K562 (cell line): ENCODE measurements around the gene PTPN18. TPM values are rescaled to one million over a fixed set of nuclear protein-coding genes. Genes with fewer than 3 reads are reported as not detected.
A peak's percentile ranks its signal among the peaks of the same experiment; 100 is the strongest.

Experiments
- CTBP1 ChIP-seq: fragments of 450-650 bp; IDR thresholded peaks from 2 replicates; pipeline ENCODE4 v1.6.1; 2016; ENCODE audit warnings: borderline replicate concordance
- GTF2E2 ChIP-seq: fragments of 200-800 bp; sonication (Bioruptor generic); IDR thresholded peaks from 2 replicates; pipeline ENCODE4 v1.6.1; 2016; ENCODE audit warnings: missing genetic modification characterization, missing compliant biosample characterization
- MCM2 ChIP-seq: fragments of 450-650 bp; IDR thresholded peaks from 2 replicates; pipeline ENCODE4 v1.6.1; 2017; ENCODE audit warnings: low read depth, mild to moderate bottlenecking
- MCM3 ChIP-seq: fragments of 450-650 bp; IDR thresholded peaks from 2 replicates; pipeline ENCODE4 v1.6.1; 2016
- MGA ChIP-seq: fragments of 450-650 bp; IDR thresholded peaks from 2 replicates; pipeline ENCODE4 v1.6.1; 2016; ENCODE audit warnings: mild to moderate bottlenecking, moderate library complexity
- NELFE ChIP-seq: IDR thresholded peaks from 2 replicates; pipeline ENCODE4 v1.6.1; 2011; ENCODE audit warnings: mild to moderate bottlenecking; ENCODE audit not compliant: insufficient read depth, insufficient read length
- NR1H2 ChIP-seq: sonication (generic); formaldehyde crosslinking; IDR thresholded peaks from 2 replicates; pipeline ENCODE4 v1.4.0; 2020; ENCODE audit warnings: mild to moderate bottlenecking, missing genetic modification reagents
- PHB2 ChIP-seq: fragments of 450-650 bp; IDR thresholded peaks from 2 replicates; pipeline ENCODE4 v1.6.1; 2017; ENCODE audit warnings: low read depth
- PHTF2 ChIP-seq: fragments of 250-450 bp; sonication (Bioruptor Pico); IDR thresholded peaks from 2 replicates; pipeline ENCODE4 v1.5.0; 2021; ENCODE audit warnings: mild to moderate bottlenecking
- SMC3 ChIP-seq: conservative IDR thresholded peaks from 2 replicates; pipeline ENCODE4 v1.6.1; 2011; ENCODE audit warnings: low read depth, low read length, improper control_type of control experiment; ENCODE audit not compliant: insufficient read depth
- TAL1 ChIP-seq: fragments of 450-650 bp; IDR thresholded peaks from 2 replicates; pipeline ENCODE4 v1.6.1; 2016; ENCODE audit warnings: mild to moderate bottlenecking
- THAP7 ChIP-seq: fragments of 250-450 bp; sonication (Bioruptor Pico); IDR thresholded peaks from 2 replicates; pipeline ENCODE4 v1.5.0; 2021
- U2AF2 ChIP-seq: fragments of 200-400 bp; formaldehyde crosslinking; optimal IDR thresholded peaks from 2 replicates; pipeline ENCODE3; 2017; ENCODE audit warnings: low read depth, mild to moderate bottlenecking, low read length
- WHSC1 ChIP-seq: IDR thresholded peaks from one replicate; pipeline ENCODE4 v1.6.1; 2012; ENCODE audit warnings: low read length, control low read depth, inconsistent platforms
- ZC3H8 ChIP-seq: fragments of 450-650 bp; IDR thresholded peaks from 2 replicates; pipeline ENCODE4 v1.6.1; 2017
- ZNF124 ChIP-seq: sonication (generic); formaldehyde crosslinking; IDR thresholded peaks from 2 replicates; pipeline ENCODE4 v1.8.1; 2022; ENCODE audit warnings: missing genetic modification reagents
- ZNF253 ChIP-seq: fragments of 250-450 bp; sonication (Bioruptor Pico); conservative IDR thresholded peaks from 2 replicates; pipeline ENCODE4 v1.6.1; 2021; ENCODE audit warnings: mild to moderate bottlenecking
- ZNF644 ChIP-seq: fragments of 200-800 bp; sonication (Bioruptor generic); IDR thresholded peaks from 2 replicates; pipeline ENCODE4 v1.6.1; 2016; ENCODE audit warnings: low read depth, missing genetic modification characterization, missing compliant biosample characterization
- ZNF79 ChIP-seq: fragments of 250-450 bp; sonication (Bioruptor Pico); IDR thresholded peaks from 2 replicates; pipeline ENCODE4 v1.4.0; 2020; ENCODE audit warnings: low read depth, mild to moderate bottlenecking, moderate library complexity
- polyA plus RNA-seq, 8 experiments: library from polyadenylated mRNA; depleted of rRNA in 4 of 8; stranded (reverse) in 5 of 8; unstranded in 3 of 8; fragments of >200 nt; fragmentation: Nextera tagmentation in 2 of 8; fragmentation: Illumina TruSeq in 1 of 8; extraction: Ambion mirVana in 2 of 8; extraction: Trizol in 1 of 8; gene quantifications; 2 replicates each; pipeline versions ENCODE4 v1.2.1 to v1.2.3, GENCODE V29; 2011 to 2014; ENCODE audit warnings: inconsistent platforms in 1 of 8, missing spikeins in 1 of 8
- total RNA-seq, 7 experiments: library from RNA; depleted of rRNA in 6 of 7; stranded (reverse); fragments of >200 nt in 6 of 7; fragmentation: Illumina TruSeq in 2 of 7; extraction: Trizol in 2 of 7; gene quantifications; 2 replicates each; pipeline versions ENCODE4 v1.2.1 to v1.2.3, GENCODE V29; 2011 to 2021; ENCODE audit warnings: low replicate concordance in 1 of 7

PTPN18 gene
- total and polyA plus RNA-seq, 9 of the 15 experiments (the other 6 are each of a cell fraction or from before 2014, with no cell fraction given): 11.6 to 90.7 (median 49.6) TPM

GRCh38 chr2:130372055-130372832 is 16.4 kb downstream of the PTPN18 start (continued):
- TF ChIP-seq MGA: peak; percentile 81
- TF ChIP-seq NR1H2 (CRISPR knock-in tag): peak; percentile 85; the same call in 1 of the 2 replicates
- TF ChIP-seq NELFE: no peak
- TF ChIP-seq MCM2: no peak
- no peak for TF ChIP-seq ZNF79
- no peak for TF ChIP-seq WHSC1
- TF ChIP-seq THAP7: no peak
- no peak for TF ChIP-seq ZNF124
- no peak for TF ChIP-seq PHTF2
- TF ChIP-seq U2AF2: no peak
- no peak for TF ChIP-seq MCM3
- peak; percentile 96 for TF ChIP-seq CTBP1
- TF ChIP-seq TAL1: no peak
- peak; percentile 49 for TF ChIP-seq SMC3
- TF ChIP-seq ZC3H8: no peak
- no peak for TF ChIP-seq ZNF253 (CRISPR knock-in tag)
- TF ChIP-seq GTF2E2 (tag): peak; percentile 66; the same call in 1 of the 2 replicates
- TF ChIP-seq ZNF644: no peak
- TF ChIP-seq PHB2: no peak
